CD4-positive, alpha-beta T cell treated with Interleukin-6 for 4 hours (primary cell): Measurements from ENCODE around the gene ZFP92.

Source experiments
- DNase-seq: peaks from one replicate; pipeline ENCODE4 v3.0.0-alpha.2; 2020; ENCODE audit warnings: mixed read lengths

The ZFP92 gene

GRCh38 chrX:153409414-153410101 is 1.7 kb upstream of the ZFP92 start:
- no peak for DNase-seq

GRCh38 chrX:153410373-153410772 is 899 bp upstream of the ZFP92 start:
- no peak for DNase-seq

- DNase-seq: no peak
Observed at GRCh38 chrX:153410888-153411254, 401 bp upstream of the ZFP92 start.

GRCh38 chrX:153411988-153412574 is 809 bp downstream of the ZFP92 start:
- DNase-seq: no peak

GRCh38 chrX:153412746-153413720 is 1.8 kb downstream of the ZFP92 start:
- no peak for DNase-seq

GRCh38 chrX:153413731-153414130 is 2.5 kb downstream of the ZFP92 start:
- DNase-seq: no peak

GRCh38 chrX:153414856-153415510 is 3.7 kb downstream of the ZFP92 start:
- DNase-seq: no peak

- DNase-seq: no peak
Observed at GRCh38 chrX:153416781-153417450, 5.6 kb downstream of the ZFP92 start.

GRCh38 chrX:153417637-153418036 is 6.4 kb downstream of the ZFP92 start:
- DNase-seq: no peak

- no peak for DNase-seq
Observed at GRCh38 chrX:153420851-153421599, 9.8 kb downstream of the ZFP92 start.

- no peak for DNase-seq
Observed at GRCh38 chrX:153421856-153422255, 10.6 kb downstream of the ZFP92 start.

- DNase-seq: no peak
Observed at GRCh38 chrX:153423652-153424051, 12.4 kb downstream of the ZFP92 start.

GRCh38 chrX:153426204-153426603 is 14.9 kb downstream of the ZFP92 start:
- no peak for DNase-seq

GRCh38 chrX:153430796-153431195 is 19.5 kb downstream of the ZFP92 start:
- no peak for DNase-seq

GRCh38 chrX:153433161-153433680 is 21.9 kb downstream of the ZFP92 start:
- DNase-seq: no peak

GRCh38 chrX:153433781-153434285 is 22.6 kb downstream of the ZFP92 start:
- DNase-seq: no peak

- no peak for DNase-seq
Observed at GRCh38 chrX:153434801-153435200, 23.5 kb downstream of the ZFP92 start.

GRCh38 chrX:153435845-153436244 is 24.6 kb downstream of the ZFP92 start:
- no peak for DNase-seq

GRCh38 chrX:153438532-153438931 is 27.3 kb downstream of the ZFP92 start:
- no peak for DNase-seq

GRCh38 chrX:153439977-153440376 is 28.7 kb downstream of the ZFP92 start:
- no peak for DNase-seq

- no peak for DNase-seq
Observed at GRCh38 chrX:153440556-153441135, 29.4 kb downstream of the ZFP92 start.
